HepG2 (cell line): ENCODE results near the gene KIAA2012. TPM values are rescaled to one million over a fixed set of nuclear protein-coding genes. Genes with fewer than 3 reads are reported as not detected.

Experiments used
- ATAC-seq: fragments of 200-7000 bp; cut with Tn5 transposase; 3 replicates; pipeline ENCODE4 v1.9.1; 2020; ENCODE audit warnings: mild to moderate bottlenecking, moderate library complexity
- BruUV-seq: library from RNA; stranded (reverse); fragments of 400-500 nt; replicated peaks from 2 replicates; lab custom pipeline; 2021; lab: Mats Ljungman, UMichigan
- CTCF ChIA-PET: fragments of 300-600 bp; formaldehyde crosslinking; extraction: SDS; loops from one replicate; lab custom pipeline; 2021; ENCODE audit warnings: low total read pairs, inconsistent platforms, low intra/inter-chr PET ratio; lab: Yijun Ruan, JAX
- POLR2A ChIA-PET: fragments of 350-600 bp; sonication (Branson Sonifier 250); formaldehyde crosslinking; loops from one replicate; lab custom pipeline; 2020; ENCODE audit warnings: antibody characterized with exemption, inconsistent platforms; lab: Yijun Ruan, JAX
- DNase-seq: peaks from one replicate; pipeline ENCODE4 v3.0.0-alpha.2; 2015; ENCODE audit warnings: low spot score
- FAIRE-seq: peaks from 3 replicates; lab custom pipeline; 2011; peaks lifted over from hg19 to GRCh38; lab: Jason Lieb, UNC
- H2AFZ ChIP-seq: one replicate; pipeline ENCODE4 v1.6.1; 2011; ENCODE audit warnings: low read length, inconsistent platforms
- H3K27ac ChIP-seq: fragments of 300-600 bp; 3 replicates; pipeline ENCODE4 v1.8.0; 2011; ENCODE audit warnings: mixed run types, mild to moderate bottlenecking, mixed read lengths, low read length, inconsistent platforms; ENCODE audit not compliant: insufficient read depth; ENCODE audit errors: extremely low read length
- H3K27me3 ChIP-seq, 2 experiments: fragments of 200-600 bp in 1 of 2; 2 replicates in 1 of 2; 3 replicates in 1 of 2; pipeline versions ENCODE4 v1.6.0 to v1.8.0; 2011; ENCODE audit warnings: low read length in 2 of 2, mild to moderate bottlenecking in 2 of 2, moderate library complexity in 2 of 2, inconsistent platforms in 1 of 2; ENCODE audit not compliant: insufficient read depth in 2 of 2, control insufficient read depth in 1 of 2
- H3K36me3 ChIP-seq, 2 experiments: fragments of 200-600 bp in 1 of 2; replicated peaks in 1 of 2; 2 replicates in 1 of 2; 3 replicates in 1 of 2; pipeline versions ENCODE4 v1.5.1 to v1.8.0; 2011; ENCODE audit warnings: low read length in 2 of 2, inconsistent platforms in 1 of 2; ENCODE audit not compliant: insufficient read depth in 2 of 2, control insufficient read depth in 1 of 2
- H3K4me1 ChIP-seq: 2 replicates; pipeline ENCODE4 v1.5.1; 2012; ENCODE audit warnings: low read length, inconsistent platforms; ENCODE audit not compliant: insufficient read depth
- H3K4me2 ChIP-seq: 2 replicates; pipeline ENCODE4 v1.6.0; 2011; ENCODE audit warnings: low read depth, low read length, inconsistent platforms
- H3K4me3 ChIP-seq, 3 experiments: fragments of 200-600 bp in 1 of 3; sonication (generic), shearing (Covaris generic) in 1 of 3; replicated peaks in 1 of 3; 2 replicates each; pipeline ENCODE4 v1.5.1; 2011 to 2016; ENCODE audit warnings: low read length in 3 of 3, inconsistent platforms in 2 of 3, low read depth in 2 of 3, mild to moderate bottlenecking in 2 of 3, control low read depth in 1 of 3, mixed read lengths in 1 of 3; ENCODE audit not compliant: insufficient read depth in 1 of 3
- H3K79me2 ChIP-seq: one replicate; pipeline ENCODE4 v1.6.1; 2011; ENCODE audit warnings: low read length, inconsistent platforms; ENCODE audit not compliant: insufficient read depth
- H3K9ac ChIP-seq: 2 replicates; pipeline ENCODE4 v1.6.0; 2011; ENCODE audit warnings: mild to moderate bottlenecking, low read depth, low read length, inconsistent platforms; ENCODE audit not compliant: insufficient read depth
- H3K9me3 ChIP-seq: 2 replicates; pipeline ENCODE4 v1.5.1; 2012; ENCODE audit warnings: mild to moderate bottlenecking, low read length
- H4K20me1 ChIP-seq: 2 replicates; pipeline ENCODE4 v1.6.0; 2011; ENCODE audit warnings: inconsistent platforms, mild to moderate bottlenecking, low read length, moderate library complexity; ENCODE audit not compliant: insufficient read depth
- DRAP1 ChIP-seq: IDR thresholded peaks from 2 replicates; pipeline ENCODE4 v1.6.1; 2016; ENCODE audit warnings: missing genetic modification reagents, missing compliant biosample characterization
- NFKBIZ ChIP-seq: IDR thresholded peaks from 2 replicates; pipeline ENCODE4 v1.6.1; 2018; ENCODE audit warnings: missing genetic modification reagents, missing compliant biosample characterization
- NR1H2 ChIP-seq: sonication (generic); formaldehyde crosslinking; IDR thresholded peaks from 2 replicates; pipeline ENCODE4 v1.8.1; 2022; ENCODE audit warnings: low read depth, missing genetic modification reagents, borderline replicate concordance
- PAF1 ChIP-seq: IDR thresholded peaks from 2 replicates; pipeline ENCODE4 v1.6.1; 2016; ENCODE audit warnings: missing genetic modification reagents, missing compliant biosample characterization
- TFAP4 ChIP-seq: sonication (generic); IDR thresholded peaks from 2 replicates; pipeline ENCODE4 v1.6.1; 2016; ENCODE audit warnings: low read depth, borderline replicate concordance
- TP53 ChIP-seq: sonication (generic); formaldehyde crosslinking; conservative IDR thresholded peaks from 2 replicates; pipeline ENCODE4 v1.4.0; 2020; ENCODE audit warnings: missing genetic modification reagents
- ZNF792 ChIP-seq: IDR thresholded peaks from 2 replicates; pipeline ENCODE4 v1.6.1; 2016
- ZNF879 ChIP-seq: sonication (generic); formaldehyde crosslinking; IDR thresholded peaks from 2 replicates; pipeline ENCODE4 v1.8.1; 2023; ENCODE audit warnings: missing genetic modification reagents
- WGBS: methylation state at CpG from one replicate; pipeline ENCODE4 v1.1.6; 2017; ENCODE audit warnings: low lambda C conversion rate; 5-methylcytosine and 5-hydroxymethylcytosine counted together
- in situ Hi-C: cut with HindIII; loops from 2 replicates; pipeline ENCODE4 v1.10.0; 2017; ENCODE audit warnings: low pct_unique_long_range_greater_than_20kb; ENCODE audit not compliant: extremely low pct_ligation_motif_present
- intact Hi-C: fragments of 100-400 bp; cut with micrococcal nuclease; formaldehyde crosslinking; loops from one replicate; pipeline ENCODE4 v1.10.0; 2022; ENCODE audit not compliant: unreplicated experiment
- polyA plus RNA-seq, 8 experiments: library from polyadenylated mRNA; depleted of rRNA in 3 of 8; stranded (reverse) in 7 of 8; unstranded in 1 of 8; fragments of >200 nt; fragmentation: Illumina TruSeq in 4 of 8; extraction: Trizol in 4 of 8; gene quantifications; 2 replicates each; pipeline versions ENCODE4 v1.2.1 to v1.2.3, GENCODE V29; 2011 to 2016; ENCODE audit warnings: low read depth in 4 of 8, missing spikeins in 1 of 8, mixed read lengths in 1 of 8; ENCODE audit not compliant: insufficient read depth in 1 of 8
- total RNA-seq, 5 experiments: library from RNA; depleted of rRNA; stranded (reverse); fragments of >200 nt; fragmentation: Illumina TruSeq; extraction: Trizol; gene quantifications; 2 replicates each; pipeline ENCODE4 v1.2.3, GENCODE V29; 2016; ENCODE audit warnings: low read depth in 1 of 5
- TF ChIP-seq, protein P1 (sequence below), 2 experiments: sonication (generic) in 1 of 2; formaldehyde crosslinking in 1 of 2; IDR thresholded peaks; 2 replicates each; pipeline versions ENCODE4 v1.6.1 to v1.9.0; 2014 to 2022; ENCODE audit warnings: antibody characterized with exemption in 1 of 2, borderline replicate concordance in 1 of 2, inconsistent platforms in 1 of 2, low read depth in 1 of 2, missing genetic modification reagents in 1 of 2
- TF ChIP-seq, protein P2 (sequence below): sonication (generic); formaldehyde crosslinking; IDR thresholded peaks from 2 replicates; pipeline ENCODE4 v1.4.0; 2020; ENCODE audit warnings: mild to moderate bottlenecking, missing genetic modification reagents

KIAA2012 gene
- total and polyA plus RNA-seq, 2 of the 13 experiments (the other 11 are each of a cell fraction or from before 2014, with no cell fraction given) = not detected

- TF ChIP-seq, protein P1, sequence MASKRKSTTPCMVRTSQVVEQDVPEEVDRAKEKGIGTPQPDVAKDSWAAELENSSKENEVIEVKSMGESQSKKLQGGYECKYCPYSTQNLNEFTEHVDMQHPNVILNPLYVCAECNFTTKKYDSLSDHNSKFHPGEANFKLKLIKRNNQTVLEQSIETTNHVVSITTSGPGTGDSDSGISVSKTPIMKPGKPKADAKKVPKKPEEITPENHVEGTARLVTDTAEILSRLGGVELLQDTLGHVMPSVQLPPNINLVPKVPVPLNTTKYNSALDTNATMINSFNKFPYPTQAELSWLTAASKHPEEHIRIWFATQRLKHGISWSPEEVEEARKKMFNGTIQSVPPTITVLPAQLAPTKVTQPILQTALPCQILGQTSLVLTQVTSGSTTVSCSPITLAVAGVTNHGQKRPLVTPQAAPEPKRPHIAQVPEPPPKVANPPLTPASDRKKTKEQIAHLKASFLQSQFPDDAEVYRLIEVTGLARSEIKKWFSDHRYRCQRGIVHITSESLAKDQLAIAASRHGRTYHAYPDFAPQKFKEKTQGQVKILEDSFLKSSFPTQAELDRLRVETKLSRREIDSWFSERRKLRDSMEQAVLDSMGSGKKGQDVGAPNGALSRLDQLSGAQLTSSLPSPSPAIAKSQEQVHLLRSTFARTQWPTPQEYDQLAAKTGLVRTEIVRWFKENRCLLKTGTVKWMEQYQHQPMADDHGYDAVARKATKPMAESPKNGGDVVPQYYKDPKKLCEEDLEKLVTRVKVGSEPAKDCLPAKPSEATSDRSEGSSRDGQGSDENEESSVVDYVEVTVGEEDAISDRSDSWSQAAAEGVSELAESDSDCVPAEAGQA (IDR thresholded peaks at IDR 0.05; ENCODE audit: low read depth) = no peak
- TF ChIP-seq, protein P1 (CRISPR knock-in tag; IDR thresholded peaks at IDR 0.05; ENCODE audit: borderline replicate concordance) = no peak
- TF ChIP-seq ZNF879 (no peak), TFAP4 (no peak)
- TF ChIP-seq, all 625 proteins: peak for 0
Observed at GRCh38 chr2:202098291-202098690, 25.2 kb downstream of the KIAA2012 start (continued).

GRCh38 chr2:202099515-202099914 lies 26.5 kb downstream of the KIAA2012 start:
- no peak for DNase-seq
- Histone ChIP-seq H3K27ac (no peak overlapping the region), H3K36me3 (no peaks in the 10 kb centered on the region), H2AFZ (no peak overlapping the region), H3K4me3 (no peak overlapping the region), H3K9ac (no peak overlapping the region), H3K4me2 (no peak overlapping the region), H4K20me1 (no peaks in the 10 kb centered on the region), H3K27me3 (no peaks in the 10 kb centered on the region), H3K4me1 (no peaks in the 10 kb centered on the region), H3K79me2 (no peaks in the 10 kb centered on the region), H3K9me3 (no peaks in the 10 kb centered on the region)
- intact Hi-C loops = no loop called here
- ChIA-PET POLR2A (no interaction called here), CTCF (no interaction called here)
- in situ Hi-C loops = no loop called here
- TF ChIP-seq ZNF792 (CRISPR knock-in tag) (no peak), NFKBIZ (CRISPR knock-in tag) (no peak), NR1H2 (no peak), DRAP1 (no peak), PAF1 (CRISPR knock-in tag) (no peak), TP53 (CRISPR knock-in tag) (no peak)
- TF ChIP-seq, protein P2, sequence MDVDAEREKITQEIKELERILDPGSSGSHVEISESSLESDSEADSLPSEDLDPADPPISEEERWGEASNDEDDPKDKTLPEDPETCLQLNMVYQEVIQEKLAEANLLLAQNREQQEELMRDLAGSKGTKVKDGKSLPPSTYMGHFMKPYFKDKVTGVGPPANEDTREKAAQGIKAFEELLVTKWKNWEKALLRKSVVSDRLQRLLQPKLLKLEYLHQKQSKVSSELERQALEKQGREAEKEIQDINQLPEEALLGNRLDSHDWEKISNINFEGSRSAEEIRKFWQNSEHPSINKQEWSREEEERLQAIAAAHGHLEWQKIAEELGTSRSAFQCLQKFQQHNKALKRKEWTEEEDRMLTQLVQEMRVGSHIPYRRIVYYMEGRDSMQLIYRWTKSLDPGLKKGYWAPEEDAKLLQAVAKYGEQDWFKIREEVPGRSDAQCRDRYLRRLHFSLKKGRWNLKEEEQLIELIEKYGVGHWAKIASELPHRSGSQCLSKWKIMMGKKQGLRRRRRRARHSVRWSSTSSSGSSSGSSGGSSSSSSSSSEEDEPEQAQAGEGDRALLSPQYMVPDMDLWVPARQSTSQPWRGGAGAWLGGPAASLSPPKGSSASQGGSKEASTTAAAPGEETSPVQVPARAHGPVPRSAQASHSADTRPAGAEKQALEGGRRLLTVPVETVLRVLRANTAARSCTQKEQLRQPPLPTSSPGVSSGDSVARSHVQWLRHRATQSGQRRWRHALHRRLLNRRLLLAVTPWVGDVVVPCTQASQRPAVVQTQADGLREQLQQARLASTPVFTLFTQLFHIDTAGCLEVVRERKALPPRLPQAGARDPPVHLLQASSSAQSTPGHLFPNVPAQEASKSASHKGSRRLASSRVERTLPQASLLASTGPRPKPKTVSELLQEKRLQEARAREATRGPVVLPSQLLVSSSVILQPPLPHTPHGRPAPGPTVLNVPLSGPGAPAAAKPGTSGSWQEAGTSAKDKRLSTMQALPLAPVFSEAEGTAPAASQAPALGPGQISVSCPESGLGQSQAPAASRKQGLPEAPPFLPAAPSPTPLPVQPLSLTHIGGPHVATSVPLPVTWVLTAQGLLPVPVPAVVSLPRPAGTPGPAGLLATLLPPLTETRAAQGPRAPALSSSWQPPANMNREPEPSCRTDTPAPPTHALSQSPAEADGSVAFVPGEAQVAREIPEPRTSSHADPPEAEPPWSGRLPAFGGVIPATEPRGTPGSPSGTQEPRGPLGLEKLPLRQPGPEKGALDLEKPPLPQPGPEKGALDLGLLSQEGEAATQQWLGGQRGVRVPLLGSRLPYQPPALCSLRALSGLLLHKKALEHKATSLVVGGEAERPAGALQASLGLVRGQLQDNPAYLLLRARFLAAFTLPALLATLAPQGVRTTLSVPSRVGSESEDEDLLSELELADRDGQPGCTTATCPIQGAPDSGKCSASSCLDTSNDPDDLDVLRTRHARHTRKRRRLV (CRISPR knock-in tag) = no peak
- WGBS = 51% methylated on average over 7 of the region's 7 CpGs
- no TSS peak for BruUV-seq
- ATAC-seq = no peak
- no peak for FAIRE-seq
